GF-D8 (cell line): ENCODE results near the gene FGG.

ENCODE experiments used
- DNase-seq: peaks from one replicate; lab custom pipeline; 2025; lab: John Stamatoyannopoulos, UW

Gene FGG

GRCh38 chr4:154612472-154613414, at the start of gene FGG:
TSS of gene FGG (minus strand) at chr4:154612656. CDS start at chr4:154612609, 47 bp downstream.
- DNase-seq: no peak

- DNase-seq: no peak
Measured at GRCh38 chr4:154660052-154660451, 47.6 kb upstream of the FGG start.

- DNase-seq: no peak
Measured at GRCh38 chr4:154658680-154659405, 46.4 kb upstream of the FGG start.

GRCh38 chr4:154643493-154643892, 31.0 kb upstream of the FGG start:
- DNase-seq: no peak

- DNase-seq: no peak
Measured at GRCh38 chr4:154642373-154643009, 30.0 kb upstream of the FGG start.

GRCh38 chr4:154640999-154641398, 28.5 kb upstream of the FGG start:
- DNase-seq: no peak

- DNase-seq: no peak
Measured at GRCh38 chr4:154634058-154634457, 21.6 kb upstream of the FGG start.

- no peak for DNase-seq
Measured at GRCh38 chr4:154631828-154632227, 19.4 kb upstream of the FGG start.

- DNase-seq: no peak
Measured at GRCh38 chr4:154630324-154630723, 17.9 kb upstream of the FGG start.

GRCh38 chr4:154626793-154627484, 14.5 kb upstream of the FGG start:
- no peak for DNase-seq

- DNase-seq: no peak
Measured at GRCh38 chr4:154625971-154626370, 13.5 kb upstream of the FGG start.

- DNase-seq: no peak
Measured at GRCh38 chr4:154623995-154624394, 11.5 kb upstream of the FGG start.

GRCh38 chr4:154623436-154623835, 11.0 kb upstream of the FGG start:
- DNase-seq: no peak

- no peak for DNase-seq
Measured at GRCh38 chr4:154622598-154622997, 10.1 kb upstream of the FGG start.

GRCh38 chr4:154620111-154620510, 7.7 kb upstream of the FGG start:
- no peak for DNase-seq

GRCh38 chr4:154618708-154619315, 6.4 kb upstream of the FGG start:
- no peak for DNase-seq

GRCh38 chr4:154617820-154618317, 5.4 kb upstream of the FGG start:
- no peak for DNase-seq

- DNase-seq: no peak
Measured at GRCh38 chr4:154616731-154617130, 4.3 kb upstream of the FGG start.

GRCh38 chr4:154616287-154616686, 3.8 kb upstream of the FGG start:
- DNase-seq: no peak

- DNase-seq: no peak
Measured at GRCh38 chr4:154615211-154615610, 2.8 kb upstream of the FGG start.

GRCh38 chr4:154614306-154614705, 1.9 kb upstream of the FGG start:
- no peak for DNase-seq
